HepG2 (cell line): ENCODE results near the gene SLC25A23. TPM values are rescaled to one million over a fixed set of nuclear protein-coding genes. Genes with fewer than 3 reads are reported as not detected.

Experiments
- CREB1 ChIP-seq, 2 experiments: fragments of 450-650 bp in 1 of 2; IDR thresholded peaks; 2 replicates each; pipeline ENCODE4 v1.6.1; 2016 to 2017; ENCODE audit warnings: control low read depth in 1 of 2, mild to moderate bottlenecking in 1 of 2, missing compliant biosample characterization in 1 of 2, missing genetic modification characterization in 1 of 2
- ERF ChIP-seq: IDR thresholded peaks from 2 replicates; pipeline ENCODE4 v1.6.1; 2018; ENCODE audit warnings: missing biosample characterization, missing genetic modification reagents
- GZF1 ChIP-seq: sonication (generic); formaldehyde crosslinking; IDR thresholded peaks from 2 replicates; pipeline ENCODE4 v1.5.1; 2020; ENCODE audit warnings: mild to moderate bottlenecking, missing genetic modification reagents
- HES4 ChIP-seq: sonication (generic); formaldehyde crosslinking; IDR thresholded peaks from 2 replicates; pipeline ENCODE4 v1.9.0; 2021; ENCODE audit warnings: mild to moderate bottlenecking, missing genetic modification reagents, borderline replicate concordance
- JUND ChIP-seq: sonication (generic); formaldehyde crosslinking; IDR thresholded peaks from 2 replicates; pipeline ENCODE4 v1.8.0; 2022; ENCODE audit warnings: mild to moderate bottlenecking, missing genetic modification reagents
- MAF1 ChIP-seq: sonication (generic); formaldehyde crosslinking; IDR thresholded peaks from 2 replicates; pipeline ENCODE4 v1.5.0; 2020; ENCODE audit warnings: missing genetic modification reagents, borderline replicate concordance
- MAFG ChIP-seq: sonication (generic); formaldehyde crosslinking; IDR thresholded peaks from 2 replicates; pipeline ENCODE4 v1.5.1; 2020; ENCODE audit warnings: mild to moderate bottlenecking, missing genetic modification reagents
- MAFK ChIP-seq, 2 experiments: IDR thresholded peaks in 1 of 2; conservative IDR thresholded peaks in 1 of 2; 2 replicates each; pipeline ENCODE4 v1.6.1; 2011; ENCODE audit warnings: improper control_type of control experiment in 2 of 2, low read length in 2 of 2
- NKX3-1 ChIP-seq: sonication (generic); formaldehyde crosslinking; IDR thresholded peaks from 2 replicates; pipeline ENCODE4 v1.5.0; 2020; ENCODE audit warnings: missing genetic modification reagents
- NR2C2 ChIP-seq: sonication (generic); formaldehyde crosslinking; IDR thresholded peaks from 2 replicates; pipeline ENCODE4 v1.4.0; 2020; ENCODE audit warnings: missing genetic modification reagents, mild to moderate bottlenecking, moderate library complexity, borderline replicate concordance
- ZNF891 ChIP-seq: sonication (generic); formaldehyde crosslinking; IDR thresholded peaks from 2 replicates; pipeline ENCODE4 v1.5.0; 2020; ENCODE audit warnings: mild to moderate bottlenecking, missing genetic modification reagents
- polyA plus RNA-seq, 8 experiments: library from polyadenylated mRNA; depleted of rRNA in 3 of 8; stranded (reverse) in 7 of 8; unstranded in 1 of 8; fragments of >200 nt; fragmentation: Illumina TruSeq in 4 of 8; extraction: Trizol in 4 of 8; gene quantifications; 2 replicates each; pipeline versions ENCODE4 v1.2.1 to v1.2.3, GENCODE V29; 2011 to 2016; ENCODE audit warnings: low read depth in 4 of 8, missing spikeins in 1 of 8, mixed read lengths in 1 of 8; ENCODE audit not compliant: insufficient read depth in 1 of 8
- total RNA-seq, 5 experiments: library from RNA; depleted of rRNA; stranded (reverse); fragments of >200 nt; fragmentation: Illumina TruSeq; extraction: Trizol; gene quantifications; 2 replicates each; pipeline ENCODE4 v1.2.3, GENCODE V29; 2016; ENCODE audit warnings: low read depth in 1 of 5
- TF ChIP-seq, protein P1 (sequence below): sonication (generic); formaldehyde crosslinking; IDR thresholded peaks from 2 replicates; pipeline ENCODE4 v1.5.0; 2020; ENCODE audit warnings: mild to moderate bottlenecking, missing genetic modification reagents, borderline replicate concordance
- TF ChIP-seq, protein P2 (sequence below): sonication (generic); formaldehyde crosslinking; IDR thresholded peaks from 2 replicates; pipeline ENCODE4 v1.5.0; 2020; ENCODE audit warnings: mild to moderate bottlenecking, missing genetic modification reagents, moderate library complexity

Gene SLC25A23
- total and polyA plus RNA-seq, 2 of the 13 experiments (the other 11 are each of a cell fraction or from before 2014, with no cell fraction given): 12.4 to 15.2 TPM

DNA sequence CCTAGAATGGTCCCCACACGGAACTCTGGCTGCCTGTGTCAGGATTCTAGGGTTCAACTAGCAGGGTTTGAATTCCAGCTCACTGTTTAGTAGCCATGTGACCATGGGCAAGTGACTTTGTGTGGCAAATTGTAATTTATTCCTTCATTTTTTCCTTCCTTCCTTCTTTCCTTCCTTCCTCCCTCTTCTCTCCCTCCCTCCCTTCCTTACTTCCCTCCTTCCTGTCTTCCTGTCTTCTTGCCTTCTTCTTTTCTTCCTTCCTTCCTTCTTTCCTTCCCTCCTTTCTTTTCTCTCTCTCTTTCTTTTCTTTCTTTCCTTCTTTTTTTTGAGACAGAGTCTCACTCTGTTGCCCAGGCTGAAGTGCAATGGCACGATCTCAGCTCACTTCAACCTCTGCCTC, 30.5 kb upstream of the SLC25A23 start (continued):
- TF ChIP-seq, protein P1, sequence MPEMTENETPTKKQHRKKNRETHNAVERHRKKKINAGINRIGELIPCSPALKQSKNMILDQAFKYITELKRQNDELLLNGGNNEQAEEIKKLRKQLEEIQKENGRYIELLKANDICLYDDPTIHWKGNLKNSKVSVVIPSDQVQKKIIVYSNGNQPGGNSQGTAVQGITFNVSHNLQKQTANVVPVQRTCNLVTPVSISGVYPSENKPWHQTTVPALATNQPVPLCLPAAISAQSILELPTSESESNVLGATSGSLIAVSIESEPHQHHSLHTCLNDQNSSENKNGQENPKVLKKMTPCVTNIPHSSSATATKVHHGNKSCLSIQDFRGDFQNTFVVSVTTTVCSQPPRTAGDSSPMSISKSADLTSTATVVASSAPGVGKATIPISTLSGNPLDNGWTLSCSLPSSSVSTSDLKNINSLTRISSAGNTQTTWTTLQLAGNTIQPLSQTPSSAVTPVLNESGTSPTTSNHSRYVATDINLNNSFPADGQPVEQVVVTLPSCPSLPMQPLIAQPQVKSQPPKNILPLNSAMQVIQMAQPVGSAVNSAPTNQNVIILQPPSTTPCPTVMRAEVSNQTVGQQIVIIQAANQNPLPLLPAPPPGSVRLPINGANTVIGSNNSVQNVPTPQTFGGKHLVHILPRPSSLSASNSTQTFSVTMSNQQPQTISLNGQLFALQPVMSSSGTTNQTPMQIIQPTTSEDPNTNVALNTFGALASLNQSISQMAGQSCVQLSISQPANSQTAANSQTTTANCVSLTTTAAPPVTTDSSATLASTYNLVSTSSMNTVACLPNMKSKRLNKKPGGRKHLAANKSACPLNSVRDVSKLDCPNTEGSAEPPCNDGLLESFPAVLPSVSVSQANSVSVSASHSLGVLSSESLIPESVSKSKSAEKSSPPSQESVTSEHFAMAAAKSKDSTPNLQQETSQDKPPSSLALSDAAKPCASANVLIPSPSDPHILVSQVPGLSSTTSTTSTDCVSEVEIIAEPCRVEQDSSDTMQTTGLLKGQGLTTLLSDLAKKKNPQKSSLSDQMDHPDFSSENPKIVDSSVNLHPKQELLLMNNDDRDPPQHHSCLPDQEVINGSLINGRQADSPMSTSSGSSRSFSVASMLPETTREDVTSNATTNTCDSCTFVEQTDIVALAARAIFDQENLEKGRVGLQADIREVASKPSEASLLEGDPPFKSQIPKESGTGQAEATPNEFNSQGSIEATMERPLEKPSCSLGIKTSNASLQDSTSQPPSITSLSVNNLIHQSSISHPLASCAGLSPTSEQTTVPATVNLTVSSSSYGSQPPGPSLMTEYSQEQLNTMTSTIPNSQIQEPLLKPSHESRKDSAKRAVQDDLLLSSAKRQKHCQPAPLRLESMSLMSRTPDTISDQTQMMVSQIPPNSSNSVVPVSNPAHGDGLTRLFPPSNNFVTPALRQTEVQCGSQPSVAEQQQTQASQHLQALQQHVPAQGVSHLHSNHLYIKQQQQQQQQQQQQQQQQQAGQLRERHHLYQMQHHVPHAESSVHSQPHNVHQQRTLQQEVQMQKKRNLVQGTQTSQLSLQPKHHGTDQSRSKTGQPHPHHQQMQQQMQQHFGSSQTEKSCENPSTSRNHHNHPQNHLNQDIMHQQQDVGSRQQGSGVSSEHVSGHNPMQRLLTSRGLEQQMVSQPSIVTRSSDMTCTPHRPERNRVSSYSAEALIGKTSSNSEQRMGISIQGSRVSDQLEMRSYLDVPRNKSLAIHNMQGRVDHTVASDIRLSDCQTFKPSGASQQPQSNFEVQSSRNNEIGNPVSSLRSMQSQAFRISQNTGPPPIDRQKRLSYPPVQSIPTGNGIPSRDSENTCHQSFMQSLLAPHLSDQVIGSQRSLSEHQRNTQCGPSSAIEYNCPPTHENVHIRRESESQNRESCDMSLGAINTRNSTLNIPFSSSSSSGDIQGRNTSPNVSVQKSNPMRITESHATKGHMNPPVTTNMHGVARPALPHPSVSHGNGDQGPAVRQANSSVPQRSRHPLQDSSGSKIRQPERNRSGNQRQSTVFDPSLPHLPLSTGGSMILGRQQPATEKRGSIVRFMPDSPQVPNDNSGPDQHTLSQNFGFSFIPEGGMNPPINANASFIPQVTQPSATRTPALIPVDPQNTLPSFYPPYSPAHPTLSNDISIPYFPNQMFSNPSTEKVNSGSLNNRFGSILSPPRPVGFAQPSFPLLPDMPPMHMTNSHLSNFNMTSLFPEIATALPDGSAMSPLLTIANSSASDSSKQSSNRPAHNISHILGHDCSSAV (CRISPR knock-in tag): no peak
- TF ChIP-seq CREB1 (IDR thresholded peaks at IDR 0.05): no peak
- TF ChIP-seq CREB1 (CRISPR knock-in tag; IDR thresholded peaks at IDR 0.05): no peak
- TF ChIP-seq ZNF891 (CRISPR knock-in tag): no peak
- no peak for TF ChIP-seq GZF1 (CRISPR knock-in tag)
- TF ChIP-seq NKX3-1 (CRISPR knock-in tag): no peak
- TF ChIP-seq ERF (CRISPR knock-in tag): no peak
- no peak for TF ChIP-seq JUND
- no peak for TF ChIP-seq NR2C2 (CRISPR knock-in tag)
- no peak for TF ChIP-seq HES4
- TF ChIP-seq, protein P2, sequence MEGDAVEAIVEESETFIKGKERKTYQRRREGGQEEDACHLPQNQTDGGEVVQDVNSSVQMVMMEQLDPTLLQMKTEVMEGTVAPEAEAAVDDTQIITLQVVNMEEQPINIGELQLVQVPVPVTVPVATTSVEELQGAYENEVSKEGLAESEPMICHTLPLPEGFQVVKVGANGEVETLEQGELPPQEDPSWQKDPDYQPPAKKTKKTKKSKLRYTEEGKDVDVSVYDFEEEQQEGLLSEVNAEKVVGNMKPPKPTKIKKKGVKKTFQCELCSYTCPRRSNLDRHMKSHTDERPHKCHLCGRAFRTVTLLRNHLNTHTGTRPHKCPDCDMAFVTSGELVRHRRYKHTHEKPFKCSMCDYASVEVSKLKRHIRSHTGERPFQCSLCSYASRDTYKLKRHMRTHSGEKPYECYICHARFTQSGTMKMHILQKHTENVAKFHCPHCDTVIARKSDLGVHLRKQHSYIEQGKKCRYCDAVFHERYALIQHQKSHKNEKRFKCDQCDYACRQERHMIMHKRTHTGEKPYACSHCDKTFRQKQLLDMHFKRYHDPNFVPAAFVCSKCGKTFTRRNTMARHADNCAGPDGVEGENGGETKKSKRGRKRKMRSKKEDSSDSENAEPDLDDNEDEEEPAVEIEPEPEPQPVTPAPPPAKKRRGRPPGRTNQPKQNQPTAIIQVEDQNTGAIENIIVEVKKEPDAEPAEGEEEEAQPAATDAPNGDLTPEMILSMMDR (CRISPR knock-in tag): no peak
- TF ChIP-seq MAFG (CRISPR knock-in tag): no peak
- TF ChIP-seq MAFK (conservative IDR thresholded peaks at IDR 0.05 in 1 of 2, IDR thresholded peaks at IDR 0.05 in 1 of 2; ENCODE audit: low read length in 2 of 2): no peak
- TF ChIP-seq MAF1 (CRISPR knock-in tag): no peak
